NCI-H2107 treated with DMSO at 0.1 percent for 48 hours (cell line): Measurements from ENCODE around the gene VTI1B.
"Not testable (repeated sequence)": the region's sequence is repeated elsewhere in the genome, so short reads cannot be mapped to it uniquely, and the experiment has no call there.

ENCODE experiments used
- DNase-seq: peaks from one replicate; lab custom pipeline; 2025; ENCODE audit not compliant: unreplicated experiment; lab: John Stamatoyannopoulos, UW

The VTI1B gene

DNA sequence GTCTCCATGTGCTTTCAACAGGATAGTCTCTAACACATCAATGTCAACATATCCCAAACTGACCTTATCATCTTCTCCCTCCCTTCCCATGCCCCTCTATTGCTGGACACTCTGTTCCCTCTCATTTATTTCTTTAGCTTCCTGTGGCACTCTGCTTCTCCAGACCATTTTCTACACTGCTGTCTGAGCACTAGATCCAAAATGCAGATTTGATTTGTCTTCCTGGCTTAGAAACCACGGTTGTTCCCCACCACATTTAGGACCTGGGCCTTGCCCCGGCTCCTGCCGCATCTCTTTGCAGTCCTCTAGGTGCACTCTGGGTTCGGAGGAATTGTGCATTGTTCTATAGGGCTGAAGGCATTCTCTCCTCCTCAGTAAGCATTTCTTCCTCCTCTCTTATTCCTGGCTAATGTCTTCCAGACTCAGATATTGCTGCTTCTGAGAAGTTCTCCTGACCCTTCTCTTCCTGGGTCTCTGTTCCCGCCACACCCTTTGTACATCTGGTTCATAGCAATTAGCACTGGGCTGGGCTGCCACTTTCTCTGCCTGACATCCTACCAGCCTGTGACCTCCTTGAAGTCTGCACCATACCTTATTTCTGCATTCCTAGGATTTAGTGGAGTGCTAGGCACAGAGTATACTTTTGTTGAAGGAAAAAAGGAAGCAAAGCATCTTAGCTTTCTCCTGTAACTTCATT, 40.8 kb downstream of the VTI1B start:
- DNase-seq: no peak

GRCh38 chr14:67630938-67631337, 43.5 kb downstream of the VTI1B start:
- no peak for DNase-seq

- DNase-seq: no peak
These were observed 44.2 kb downstream of the VTI1B start for GRCh38 chr14:67630186-67630585.

- DNase-seq: no peak
These were observed 46.9 kb downstream of the VTI1B start for GRCh38 chr14:67627519-67627918.

- DNase-seq: not testable (repeated sequence)
These were observed 48.3 kb downstream of the VTI1B start for GRCh38 chr14:67626131-67626530.

GRCh38 chr14:67623114-67623513, 51.3 kb downstream of the VTI1B start:
- peak; percentile 96 for DNase-seq

DNA sequence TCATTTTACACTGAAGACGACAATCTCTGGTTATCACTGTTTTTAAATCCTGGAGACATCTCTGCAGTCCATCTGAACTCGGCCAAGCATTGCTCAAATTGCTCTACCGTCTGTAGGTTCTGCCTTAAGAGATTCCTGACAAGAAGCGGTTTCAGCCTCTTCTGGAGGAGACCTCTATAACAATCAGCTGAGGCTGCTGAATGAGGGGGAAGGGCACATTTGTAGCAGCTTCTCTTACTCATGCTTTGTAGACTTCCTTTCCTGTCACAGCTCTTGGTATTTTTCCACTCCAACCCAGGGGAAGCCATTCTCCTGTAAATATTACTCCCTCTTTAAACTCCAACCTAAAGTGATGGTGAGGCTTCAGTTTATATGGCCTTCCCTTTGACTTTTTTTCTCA, 51.8 kb downstream of the VTI1B start:
- DNase-seq: peak; percentile 96

GRCh38 chr14:67620217-67620785, 54.1 kb downstream of the VTI1B start:
- peak; percentile 86 for DNase-seq

DNA sequence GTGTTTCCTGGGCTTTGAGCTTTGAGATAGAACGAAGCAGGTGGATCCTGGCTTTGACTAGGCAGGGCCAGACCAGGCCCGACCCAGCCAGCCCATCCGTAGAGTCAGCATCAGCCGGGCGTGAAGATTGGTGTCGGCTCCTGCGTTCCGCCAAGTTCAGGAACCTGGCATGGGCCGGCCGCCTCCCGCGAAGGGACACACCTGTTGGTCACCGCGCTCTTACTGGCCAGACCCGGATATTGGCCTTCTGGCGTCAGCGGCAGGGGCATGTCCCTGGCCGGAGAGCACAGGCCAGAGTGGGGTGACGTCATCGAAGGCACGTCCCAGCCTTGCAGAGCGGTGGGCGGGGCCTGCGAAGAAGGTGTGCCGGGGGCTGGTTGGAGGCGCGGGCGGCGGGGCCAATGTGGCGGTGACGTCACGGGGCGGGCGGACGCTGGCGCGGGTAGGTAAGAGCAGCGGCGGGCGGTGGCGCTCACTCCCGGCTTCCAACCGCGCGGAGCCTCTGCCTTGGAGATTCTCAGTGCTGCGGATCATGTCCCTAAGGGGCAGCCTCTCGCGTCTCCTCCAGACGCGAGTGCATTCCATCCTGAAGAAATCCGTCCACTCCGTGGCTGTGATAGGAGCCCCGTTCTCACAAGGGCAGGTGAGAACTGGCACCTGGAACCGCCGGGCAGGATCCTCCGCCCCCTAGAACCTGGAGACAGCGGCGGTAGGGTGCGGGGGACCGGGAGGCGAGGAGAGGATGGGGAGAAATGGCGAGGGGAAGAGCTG, 54.8 kb downstream of the VTI1B start, which contains the start of gene ARG2:
ARG2 (plus strand) TSS at position 475 of the 771 bp plus-strand sequence; CDS start at position 533, 58 bp downstream.
- peak; percentile 96 for DNase-seq

GRCh38 chr14:67618617-67619063, 55.8 kb downstream of the VTI1B start:
- DNase-seq: peak; percentile 85

- no peak for DNase-seq
These were observed 63.9 kb downstream of the VTI1B start for GRCh38 chr14:67610491-67610890.

DNA sequence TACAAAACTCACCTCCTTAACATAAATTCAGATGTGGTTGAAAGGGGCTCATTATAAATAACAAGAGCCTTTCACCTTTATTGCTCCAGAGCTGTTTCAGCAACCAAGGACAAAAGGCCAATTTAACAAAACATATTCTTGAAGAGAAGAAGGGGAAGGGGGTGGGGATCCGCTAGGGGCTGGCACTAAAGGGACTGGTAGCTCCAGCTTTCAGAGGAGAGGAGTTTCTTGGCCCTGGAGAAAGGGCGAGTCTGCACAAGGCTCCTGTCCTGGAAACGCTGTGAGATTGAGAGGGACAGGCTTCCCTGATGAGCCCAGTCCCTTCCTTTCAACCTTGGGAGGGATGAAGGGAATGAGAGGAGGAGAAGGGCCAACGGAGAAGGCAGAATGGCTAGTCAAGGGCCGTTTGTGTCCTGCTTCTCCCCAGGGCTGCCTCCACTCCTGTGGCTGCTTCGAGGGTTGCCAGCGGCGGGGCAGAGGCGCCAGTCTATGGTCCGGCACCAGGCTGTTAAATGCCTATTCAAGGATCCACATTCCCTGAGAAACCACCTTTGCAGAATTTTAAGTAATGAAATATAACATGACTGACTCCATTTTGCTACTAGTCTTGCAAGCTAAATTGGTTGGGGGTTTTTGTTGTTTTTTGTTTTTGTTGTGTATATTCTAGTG, 64.7 kb downstream of the VTI1B start:
- DNase-seq: no peak

DNA sequence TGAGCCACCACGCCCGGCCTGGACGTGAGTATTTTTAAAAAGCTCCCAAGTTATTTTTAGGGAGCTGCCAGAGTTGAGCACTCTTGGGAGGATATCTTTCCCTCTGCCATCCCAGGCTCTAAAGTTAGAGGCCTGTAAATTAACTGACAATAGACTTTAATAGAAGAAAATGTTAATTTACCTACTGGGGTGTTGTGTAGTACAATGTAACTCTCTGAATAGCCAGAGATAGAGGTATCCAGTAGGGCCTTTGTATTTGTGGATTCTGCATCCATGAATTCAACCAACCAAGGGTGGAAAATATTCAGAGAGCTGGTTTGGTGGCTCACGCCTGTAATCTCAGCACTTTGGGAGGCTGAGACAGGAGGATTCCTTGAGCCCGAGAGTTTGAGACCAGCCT, 66.8 kb downstream of the VTI1B start:
- DNase-seq: no peak

DNA sequence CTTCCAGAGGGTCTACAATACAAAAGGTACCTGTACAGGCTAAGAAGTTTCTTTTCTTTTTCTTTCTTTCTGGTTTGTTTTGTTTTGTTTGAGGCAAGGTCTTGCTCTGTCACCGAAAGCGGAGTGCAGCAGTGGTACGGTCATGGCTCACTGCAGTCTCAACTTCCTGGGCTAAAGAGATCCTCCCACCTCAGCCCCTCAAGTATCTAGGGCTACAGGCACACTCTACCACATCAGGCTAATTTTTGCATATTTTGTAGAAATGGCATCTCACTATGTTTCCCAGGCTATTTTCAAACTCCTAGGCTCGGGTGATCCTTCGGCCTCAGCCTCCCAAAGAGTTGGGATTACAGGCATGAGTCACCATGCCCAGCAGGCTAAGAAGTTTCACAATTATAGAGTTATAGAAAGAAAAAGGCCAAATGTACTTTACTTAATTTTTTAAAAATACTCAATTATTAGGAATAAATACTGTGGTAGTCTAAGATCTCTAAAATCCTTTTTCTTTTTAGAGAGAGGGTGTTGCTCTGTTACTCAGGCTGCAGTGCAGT, 71.4 kb downstream of the VTI1B start:
- no peak for DNase-seq

GRCh38 chr14:67602076-67602475, 72.4 kb downstream of the VTI1B start:
- no peak for DNase-seq

GRCh38 chr14:67600562-67600974, 73.9 kb downstream of the VTI1B start:
- not testable (repeated sequence) for DNase-seq

DNA sequence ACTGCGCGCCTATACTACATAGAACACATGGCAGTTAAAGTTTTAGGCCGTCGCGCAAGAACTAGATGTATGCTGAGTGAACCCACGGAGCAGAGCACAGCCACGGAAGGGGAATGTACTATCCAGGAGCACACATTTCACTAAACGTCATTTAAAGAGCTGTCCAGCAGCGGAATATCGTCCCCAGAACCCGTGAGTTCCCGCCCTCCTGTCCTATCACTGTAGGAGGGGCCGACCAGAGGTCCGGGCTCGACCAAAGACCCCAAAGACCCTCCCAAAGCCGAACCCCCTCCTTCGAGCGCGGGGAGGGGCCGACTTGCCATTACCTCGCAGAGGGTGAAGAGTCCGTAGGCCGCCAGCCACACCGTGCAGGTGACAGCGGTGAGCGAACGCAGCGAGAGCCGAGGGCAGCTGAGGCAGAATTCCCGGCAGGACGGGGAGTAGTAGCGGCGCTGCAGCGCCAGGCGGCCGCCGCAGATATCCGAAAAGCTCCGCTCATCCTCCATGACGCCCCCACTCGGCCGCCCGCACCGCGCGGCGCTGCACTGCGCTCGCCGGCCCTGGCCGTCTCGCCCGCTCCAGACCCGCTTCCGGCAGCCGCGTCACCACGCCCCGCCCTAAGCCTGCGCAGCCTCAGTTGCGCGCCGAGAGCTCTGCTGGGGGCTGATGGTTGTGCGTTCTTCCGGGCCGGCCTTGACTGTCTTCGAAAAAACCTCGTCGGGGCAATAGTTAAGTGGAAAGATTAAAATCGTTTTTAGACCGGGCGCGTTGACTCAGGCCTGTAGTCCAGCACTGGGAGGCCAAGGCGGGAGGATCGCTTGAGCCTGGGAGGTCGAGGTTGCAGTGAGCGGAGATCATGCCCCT, 74.5 kb downstream of the VTI1B start, which contains the start of gene PIGH:
PIGH (minus strand) TSS at position 571 of the 864 bp plus-strand sequence; CDS start at position 506, 65 bp downstream.
- peak; percentile 84 for DNase-seq
